Endothelial cell of umbilical vein (primary cell): ENCODE results near the gene CHRNA7. TPM values are rescaled to one million over a fixed set of nuclear protein-coding genes. Genes with fewer than 3 reads are reported as not detected.

ENCODE experiments used
- BruUV-seq: library from RNA; stranded (reverse); fragments of 400-500 nt; replicated peaks from 2 replicates; lab custom pipeline; 2021; lab: Mats Ljungman, UMichigan
- CTCF ChIA-PET: fragments of 300-600, 350-600 bp; sonication (Branson Sonifier 250); formaldehyde crosslinking; loops from one replicate; lab custom pipeline; 2021; ENCODE audit warnings: antibody characterized with exemption, inconsistent platforms; lab: Charles Lee
- POLR2A ChIA-PET: fragments of 300-600, 350-600 bp; sonication (Branson Sonifier 250); formaldehyde crosslinking; loops from one replicate; lab custom pipeline; 2021; ENCODE audit warnings: antibody characterized with exemption, inconsistent platforms; lab: Charles Lee
- DNase-seq: peaks from one replicate; pipeline ENCODE4 v3.0.0-alpha.2; 2011; ENCODE audit warnings: low read depth, low spot score
- FAIRE-seq: peaks from 2 replicates; lab custom pipeline; 2011; peaks lifted over from hg19 to GRCh38; lab: Jason Lieb, UNC
- H2AFZ ChIP-seq: 2 replicates; pipeline ENCODE4 v1.6.0; 2012; ENCODE audit warnings: low read depth, low read length, control low read depth, inconsistent platforms
- H3K27ac ChIP-seq: 2 replicates; pipeline ENCODE4 v1.5.1; 2011; ENCODE audit warnings: low read depth, mild to moderate bottlenecking, control low read depth, low read length, moderate library complexity; ENCODE audit not compliant: insufficient read depth
- H3K27me3 ChIP-seq, 2 experiments: 2 replicates each; pipeline versions ENCODE4 v1.6.0 to v1.6.1; 2011; ENCODE audit warnings: low read length in 2 of 2, mixed read lengths in 1 of 2; ENCODE audit not compliant: control insufficient read depth in 2 of 2, insufficient read depth in 2 of 2
- H3K36me3 ChIP-seq, 2 experiments: 2 replicates in 1 of 2; 3 replicates in 1 of 2; pipeline ENCODE4 v1.5.1; 2011; ENCODE audit warnings: low read length in 2 of 2, mild to moderate bottlenecking in 1 of 2, moderate library complexity in 1 of 2; ENCODE audit not compliant: control insufficient read depth in 2 of 2, insufficient read depth in 2 of 2; ENCODE audit errors: extremely low read depth in 1 of 2
- H3K4me1 ChIP-seq: 3 replicates; pipeline ENCODE4 v1.5.1; 2011; ENCODE audit warnings: mild to moderate bottlenecking, low read length; ENCODE audit not compliant: control insufficient read depth, insufficient read depth; ENCODE audit errors: extremely low read depth
- H3K4me2 ChIP-seq: 2 replicates; pipeline ENCODE4 v1.6.1; 2011; ENCODE audit warnings: low read length, control low read depth, mixed read lengths; ENCODE audit not compliant: insufficient read depth
- H3K4me3 ChIP-seq, 3 experiments: fragments of 200-600 bp in 1 of 3; sonication (generic), shearing (Covaris generic) in 1 of 3; replicated peaks in 1 of 3; 2 replicates each; pipeline ENCODE4 v1.5.1; 2011 to 2016; ENCODE audit warnings: control low read depth in 3 of 3, low read length in 3 of 3, mild to moderate bottlenecking in 2 of 3, inconsistent platforms in 1 of 3, low read depth in 1 of 3, moderate library complexity in 1 of 3; ENCODE audit not compliant: insufficient read depth in 1 of 3
- H3K79me2 ChIP-seq: 2 replicates; pipeline ENCODE4 v1.6.0; 2012; ENCODE audit warnings: low read length, inconsistent platforms; ENCODE audit not compliant: control insufficient read depth, insufficient read depth
- H3K9ac ChIP-seq: replicated peaks from 2 replicates; pipeline ENCODE3; 2011; ENCODE audit warnings: low read length, control low read depth; ENCODE audit not compliant: insufficient read depth; ENCODE audit errors: extremely low read depth
- H3K9me1 ChIP-seq: replicated peaks from 3 replicates; pipeline ENCODE4 v1.6.0; 2011; ENCODE audit warnings: mild to moderate bottlenecking, low read length; ENCODE audit not compliant: control insufficient read depth, insufficient read depth; ENCODE audit errors: extremely low read depth
- H3K9me3 ChIP-seq: replicated peaks from 2 replicates; pipeline ENCODE4 v1.5.1; 2012; ENCODE audit warnings: low read length, inconsistent platforms; ENCODE audit not compliant: control insufficient read depth, insufficient read depth
- H4K20me1 ChIP-seq: replicated peaks from 2 replicates; pipeline ENCODE3; 2011; ENCODE audit warnings: mild to moderate bottlenecking, low read length; ENCODE audit not compliant: control insufficient read depth, insufficient read depth; ENCODE audit errors: extremely low read depth
- CTCF ChIP-seq, 2 donors: IDR thresholded peaks; 1 replicate in 1 of 2; 2 replicates in 1 of 2; pipeline ENCODE4 v1.5.1; 2011; ENCODE audit warnings: low read length in 2 of 2, mild to moderate bottlenecking in 2 of 2, moderate library complexity in 2 of 2, control low read depth in 1 of 2, inconsistent platforms in 1 of 2, low read depth in 1 of 2; ENCODE audit not compliant: insufficient read depth in 1 of 2; ENCODE audit errors: extremely low read depth in 1 of 2
- EZH2 ChIP-seq: IDR thresholded peaks from 2 replicates; pipeline ENCODE4 v1.6.1; 2012; ENCODE audit warnings: borderline replicate concordance, low read depth, mild to moderate bottlenecking, moderate library complexity, low read length, inconsistent platforms; ENCODE audit not compliant: severe bottlenecking
- FOS ChIP-seq: IDR thresholded peaks from 2 replicates; pipeline ENCODE4 v1.6.1; 2011; ENCODE audit warnings: mild to moderate bottlenecking, low read length, moderate library complexity, borderline replicate concordance; ENCODE audit not compliant: insufficient read depth
- GATA2 ChIP-seq: IDR thresholded peaks from 2 replicates; pipeline ENCODE4 v1.7.0; 2011; ENCODE audit warnings: low read depth, mild to moderate bottlenecking, moderate library complexity, mixed read lengths, low read length; ENCODE audit not compliant: insufficient read length, insufficient read depth
- JUN ChIP-seq: IDR thresholded peaks from 2 replicates; pipeline ENCODE4 v1.6.1; 2011; ENCODE audit warnings: borderline replicate concordance, low read depth; ENCODE audit not compliant: insufficient read length, insufficient read depth
- MAX ChIP-seq: IDR thresholded peaks from 2 replicates; pipeline ENCODE4 v1.6.1; 2011; ENCODE audit not compliant: insufficient read depth, insufficient read length
- MYC ChIP-seq: IDR thresholded peaks from one replicate; pipeline ENCODE4 v1.6.1; 2011; ENCODE audit warnings: mild to moderate bottlenecking, low read depth, low read length
- POLR2A ChIP-seq: IDR thresholded peaks from 2 replicates; pipeline ENCODE4 v1.6.1; 2012; ENCODE audit warnings: low read depth, mild to moderate bottlenecking, control low read depth, low read length
- POLR2AphosphoS5 ChIP-seq: IDR thresholded peaks from 2 replicates; pipeline ENCODE4 v1.6.1; 2012; ENCODE audit warnings: low read depth, mild to moderate bottlenecking, control low read depth, low read length, moderate library complexity; ENCODE audit not compliant: insufficient read depth
- dilution Hi-C: fragments of 300-500 bp; cut with MboI; formaldehyde crosslinking; loops from one replicate; pipeline ENCODE4 v1.15.0; 2019; ENCODE audit warnings: low sequenced_read_pairs; ENCODE audit not compliant: extremely low pct_ligation_motif_present
- intact Hi-C: fragments of 100-400 bp; cut with micrococcal nuclease; formaldehyde crosslinking; loops from one replicate; pipeline ENCODE4 v1.10.0; 2022
- polyA plus RNA-seq, 4 experiments: library from polyadenylated mRNA; depleted of rRNA in 3 of 4; stranded (reverse) in 3 of 4; unstranded in 1 of 4; fragments of >200 nt; gene quantifications; 2 replicates each; pipeline versions ENCODE4 v1.2.1 to v1.2.3, GENCODE V29; 2011 to 2012; ENCODE audit warnings: missing spikeins in 1 of 4
- total RNA-seq: library from RNA; stranded (reverse); gene quantifications from 2 replicates; pipeline ENCODE4 v1.2.3, GENCODE V29; 2021

CHRNA7 gene
- total and polyA plus RNA-seq, 2 donors (not counting 3 experiments of a cell fraction or from before 2014, with no cell fraction given), result 0.70 to 2.6 TPM

DNA sequence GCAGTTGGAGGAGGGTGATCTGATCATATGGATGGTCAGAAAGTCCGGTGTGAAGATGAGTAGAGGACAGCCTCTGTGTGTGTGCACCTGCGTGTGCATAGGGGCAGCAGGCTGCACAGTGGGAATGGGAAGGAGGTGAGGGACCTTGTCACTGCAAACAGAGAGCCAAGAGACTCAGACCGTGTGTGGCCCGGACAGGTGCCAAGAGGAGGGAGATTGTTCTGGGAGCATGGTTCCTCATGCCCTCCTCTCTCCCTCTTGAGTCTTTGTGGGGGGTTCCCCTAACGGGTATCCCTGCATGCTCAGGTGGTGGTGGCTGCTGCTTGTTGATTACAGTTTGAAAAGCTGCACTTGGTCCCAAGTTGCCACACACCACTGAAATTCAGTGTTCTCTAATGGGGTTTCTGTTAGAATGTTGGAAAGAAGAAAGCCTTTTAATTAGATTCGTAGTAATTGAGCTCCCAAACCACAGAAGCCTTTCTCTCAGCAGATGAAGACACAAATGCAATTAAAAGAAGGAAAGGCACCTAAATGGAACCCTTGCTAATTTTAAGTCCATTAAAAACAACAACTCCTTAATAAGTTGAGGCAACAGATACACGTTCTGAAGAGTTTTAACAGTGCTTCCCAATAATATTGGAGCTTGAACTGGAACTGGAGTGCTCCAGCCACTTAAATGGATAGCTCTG lies 68.9 kb downstream of the CHRNA7 start:
- no TSS peak for BruUV-seq
- Histone ChIP-seq H2AFZ (no peak overlapping the region), H3K27ac (no peak overlapping the region), H3K79me2 (no peaks in the 10 kb centered on the region), H3K27me3 (no peaks in the 10 kb centered on the region), H3K36me3 (no peaks in the 10 kb centered on the region), H3K4me1 (no peaks in the 10 kb centered on the region), H3K9me3 (no peaks in the 10 kb centered on the region), H3K4me3 (no peak overlapping the region), H3K9ac (no peak overlapping the region), H3K4me2 (no peak overlapping the region), H4K20me1 (no peaks in the 10 kb centered on the region), H3K9me1 (no peaks in the 10 kb centered on the region)
- CTCF ChIA-PET, result no interaction called here
- TF ChIP-seq POLR2A (no peak), FOS (no peak), MAX (no peak), CTCF (IDR thresholded peaks at IDR 0.05; ENCODE audit: extremely low read depth in 1 of 2, insufficient read depth in 1 of 2, low read depth in 1 of 2, low read length in 2 of 2) (no peak), GATA2 (no peak), MYC (no peak), EZH2 (no peak), JUN (no peak), POLR2AphosphoS5 (no peak)
- no peak for DNase-seq
- POLR2A ChIA-PET, result no interaction called here
- dilution Hi-C loops, result no loop called here
- intact Hi-C loops, result no loop called here
- FAIRE-seq, result no peak
